Fibroblast of skin of scalp (primary cell): ENCODE data around the gene DAPK1.

Experiments
- DNase-seq: peaks from one replicate; pipeline ENCODE4 v3.0.0-alpha.2; 2013

DAPK1 gene

DNA sequence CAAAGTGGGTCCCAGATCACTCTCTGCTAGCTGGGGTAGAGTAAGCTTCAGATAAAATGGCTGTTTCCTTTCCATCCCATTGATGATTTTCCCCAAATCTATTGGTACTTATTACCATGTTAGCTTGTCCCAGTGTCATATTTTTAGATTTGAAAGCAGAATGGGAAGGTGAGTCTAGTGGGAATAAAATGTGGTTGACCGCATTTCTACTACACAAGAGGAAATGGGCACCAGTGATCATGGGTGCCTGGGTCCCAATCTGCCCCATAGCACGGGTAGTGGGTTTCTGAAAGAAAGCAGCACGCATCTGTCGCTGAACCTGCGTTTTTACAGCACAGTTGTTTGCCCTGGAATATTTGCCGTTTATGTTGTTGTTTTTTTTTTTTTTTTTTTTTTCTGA lies 20.1 kb downstream of the DAPK1 start:
- DNase-seq, result no peak

DNA sequence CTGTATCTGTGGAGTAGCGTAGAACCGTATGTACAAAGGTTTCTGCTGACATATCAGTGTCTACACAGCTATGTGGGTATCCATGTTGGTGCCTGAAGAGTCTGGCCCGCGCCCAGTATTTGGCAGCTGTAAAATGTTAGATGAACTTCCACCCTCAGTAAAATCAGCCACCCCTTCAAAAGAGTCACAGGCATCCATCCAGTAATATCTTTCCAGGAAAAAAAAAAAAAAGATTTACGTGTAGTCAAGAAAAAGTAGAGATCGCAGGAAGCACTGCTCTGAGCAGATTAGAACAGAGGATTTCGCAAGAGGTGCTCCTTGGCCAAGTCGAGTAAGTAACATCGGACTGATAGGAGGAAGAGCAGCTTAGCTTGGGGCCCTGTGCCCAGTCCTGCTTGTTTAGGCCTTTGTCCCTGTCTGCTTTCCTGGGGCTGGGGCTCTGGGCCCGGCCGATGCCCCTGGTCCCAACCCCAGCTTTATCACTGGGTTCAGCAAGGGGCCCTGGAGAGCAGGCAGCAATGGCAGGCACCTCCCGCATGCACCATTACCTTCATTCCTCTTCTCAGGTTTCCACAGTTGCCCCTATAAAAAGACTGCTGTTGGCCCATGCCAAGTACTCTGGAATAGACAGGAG lies 21.2 kb downstream of the DAPK1 start:
- DNase-seq, result no peak

DNA sequence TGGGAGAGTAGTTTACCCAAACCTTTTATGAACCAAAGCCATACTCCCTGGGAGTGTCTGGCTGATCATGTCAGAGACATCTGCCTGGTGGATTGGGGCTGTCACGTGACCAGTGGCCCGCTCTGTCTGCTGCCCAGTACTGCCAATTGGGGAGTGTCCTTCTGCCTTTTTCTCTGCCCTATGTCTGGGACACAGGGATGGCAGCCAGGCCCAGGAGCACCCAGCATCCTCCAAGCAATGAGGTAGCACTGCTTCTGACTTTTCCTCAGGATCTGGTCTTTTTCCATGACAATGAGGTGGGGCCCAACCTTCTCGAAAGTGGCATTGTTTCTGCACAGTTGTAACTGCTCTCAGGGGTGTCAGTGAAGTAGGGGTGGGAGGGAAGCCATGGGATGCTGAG lies 21.8 kb downstream of the DAPK1 start:
- DNase-seq, result no peak

GRCh38 chr9:87520172-87520683 lies 22.6 kb downstream of the DAPK1 start:
- DNase-seq, result no peak

DNA sequence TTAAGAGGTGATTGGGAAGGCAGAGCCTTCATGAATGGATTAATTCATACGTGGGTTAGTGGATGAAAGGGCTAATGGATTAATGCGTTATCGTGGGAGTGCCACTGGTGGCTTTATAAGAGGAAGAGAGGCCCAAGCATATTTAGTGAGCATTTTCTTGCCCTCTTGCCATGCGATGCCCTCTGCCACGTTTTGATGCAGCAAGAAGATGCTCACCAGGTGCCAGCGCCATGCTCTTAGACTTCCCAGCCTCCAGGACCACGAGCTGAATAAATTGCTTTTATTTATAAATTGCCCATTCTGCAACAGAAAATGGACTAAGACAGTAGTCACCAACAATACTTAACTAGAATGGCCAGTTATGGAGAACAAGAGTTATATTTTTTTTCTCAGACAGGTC lies 24.2 kb downstream of the DAPK1 start:
- DNase-seq, result no peak

DNA sequence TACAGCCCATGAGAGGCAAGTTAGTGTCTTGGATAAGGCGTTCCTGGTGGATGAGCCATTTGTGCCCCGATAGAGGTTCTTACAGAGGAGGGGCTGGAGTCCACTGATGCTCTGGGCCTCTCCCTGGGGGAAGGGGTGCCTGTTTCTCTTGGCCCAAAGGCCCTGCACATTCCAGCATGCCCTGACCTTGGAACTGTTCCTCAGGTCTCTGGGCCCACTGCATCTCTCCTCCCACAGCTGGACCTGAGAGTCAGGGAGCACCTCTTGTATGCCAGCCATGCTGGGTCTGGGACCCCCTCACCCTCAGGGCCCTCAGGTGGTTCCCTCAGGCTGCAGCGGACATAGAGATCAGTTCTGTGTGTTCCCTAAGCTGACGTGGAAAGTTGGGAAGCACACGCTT lies 26.4 kb downstream of the DAPK1 start:
- DNase-seq, result no peak

DNA sequence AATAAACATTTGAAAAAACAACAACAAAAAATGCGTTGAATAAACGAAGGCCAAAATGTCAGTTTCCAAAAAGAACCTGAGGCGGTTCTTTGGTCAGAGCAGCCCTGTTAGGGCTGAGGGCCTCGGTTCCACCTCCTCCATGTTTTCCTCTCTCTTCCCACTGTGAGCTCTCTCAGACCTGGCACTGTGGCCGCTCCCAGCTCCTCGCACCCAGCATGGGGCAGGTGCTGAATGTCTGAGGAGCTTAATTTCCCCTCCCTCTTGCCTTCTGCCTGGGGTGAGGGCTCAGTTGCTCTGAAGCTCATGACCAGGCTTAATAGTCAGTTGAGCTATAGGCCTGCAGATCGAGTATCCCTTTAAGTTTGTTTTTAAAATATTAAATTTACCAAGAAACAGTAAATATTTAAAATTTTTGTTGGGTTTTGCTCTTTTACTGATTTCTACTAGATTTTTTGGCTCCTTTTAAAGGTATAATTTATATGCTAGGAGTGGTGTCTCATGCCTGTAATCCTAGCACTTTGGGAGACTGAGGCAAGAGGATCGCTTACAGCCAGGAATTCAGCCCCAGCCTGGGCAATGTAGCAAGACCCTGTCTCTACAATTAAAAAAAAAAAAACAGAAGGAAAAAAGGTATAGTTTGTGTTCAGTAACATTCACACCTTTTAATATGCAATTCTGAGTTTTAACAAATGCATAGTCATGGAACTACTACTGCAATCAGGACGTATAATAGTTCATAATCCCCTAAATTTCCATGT lies 28.1 kb downstream of the DAPK1 start:
- no peak for DNase-seq

GRCh38 chr9:87527211-87527916 lies 29.7 kb downstream of the DAPK1 start:
- no peak for DNase-seq

- DNase-seq, result no peak
These were observed 31.3 kb downstream of the DAPK1 start for GRCh38 chr9:87528969-87529368.

DNA sequence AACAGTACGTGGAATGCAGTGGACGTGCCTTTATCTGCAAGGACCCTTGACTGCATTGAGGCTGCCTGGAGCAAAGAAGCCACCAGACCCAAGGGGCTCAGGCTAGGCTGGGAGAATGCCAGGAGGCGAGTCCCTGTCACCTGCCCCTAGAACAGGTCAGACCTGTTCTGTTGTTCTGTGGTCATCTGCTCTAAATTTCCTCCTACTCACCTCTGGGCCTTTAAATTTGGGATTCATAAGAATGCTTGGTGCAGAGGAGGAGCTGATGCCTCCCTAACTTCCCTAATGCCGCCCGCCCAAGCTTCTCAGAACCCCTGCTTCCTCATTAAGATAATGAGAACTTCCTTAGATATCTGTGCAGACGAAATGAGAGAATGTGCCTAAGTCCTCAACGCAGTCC lies 32.0 kb downstream of the DAPK1 start:
- DNase-seq, result no peak

GRCh38 chr9:87530716-87531115 lies 33.0 kb downstream of the DAPK1 start:
- DNase-seq, result no peak

- DNase-seq, result no peak
These were observed 34.0 kb downstream of the DAPK1 start for GRCh38 chr9:87531370-87532295.

GRCh38 chr9:87533271-87533670 lies 35.6 kb downstream of the DAPK1 start:
- no peak for DNase-seq

GRCh38 chr9:87534036-87534435 lies 36.4 kb downstream of the DAPK1 start:
- no peak for DNase-seq

DNA sequence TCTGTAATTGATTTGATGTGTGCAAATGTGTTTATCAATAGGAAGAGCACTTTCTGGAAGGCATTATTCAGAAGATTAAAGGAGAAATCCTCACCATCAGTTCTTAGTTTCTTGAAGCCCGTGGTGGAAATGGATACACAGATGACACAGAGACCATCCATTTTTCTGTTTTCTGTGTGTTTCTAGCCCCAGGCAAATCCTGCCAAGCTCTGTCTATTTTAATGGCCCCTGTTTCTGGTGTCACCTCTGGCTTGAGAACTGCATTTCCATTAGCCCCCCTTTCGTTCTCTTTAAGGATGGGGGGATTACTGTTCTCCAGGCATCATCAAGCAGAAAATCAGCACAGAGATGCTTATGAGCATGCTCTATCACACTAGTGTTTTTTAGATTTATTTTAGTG lies 37.3 kb downstream of the DAPK1 start:
- no peak for DNase-seq

GRCh38 chr9:87535817-87536539 lies 38.3 kb downstream of the DAPK1 start:
- DNase-seq, result no peak

DNA sequence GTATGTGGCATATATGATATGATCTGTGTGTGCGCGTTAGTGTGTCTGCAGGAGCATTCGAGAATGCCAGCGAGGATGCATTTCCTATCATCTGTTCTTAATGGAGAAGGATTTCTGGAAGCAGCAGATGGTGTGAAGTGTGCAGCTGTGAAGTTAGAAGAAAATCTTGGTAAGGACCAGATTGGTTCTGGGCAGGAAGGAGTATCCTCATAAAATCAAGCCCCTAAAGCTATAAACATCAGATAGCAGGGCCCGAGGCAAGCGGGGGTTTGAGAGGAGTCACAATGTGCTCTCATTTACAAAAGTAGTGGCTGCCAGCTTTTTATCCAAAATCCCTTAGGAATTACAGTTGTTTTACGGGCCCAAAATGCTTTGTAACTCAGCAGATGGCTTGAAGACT lies 40.0 kb downstream of the DAPK1 start:
- DNase-seq, result no peak

GRCh38 chr9:87540444-87541105 lies 42.9 kb downstream of the DAPK1 start:
- peak; percentile 26 for DNase-seq

- no peak for DNase-seq
These were observed 44.0 kb downstream of the DAPK1 start for GRCh38 chr9:87541663-87542062.

DNA sequence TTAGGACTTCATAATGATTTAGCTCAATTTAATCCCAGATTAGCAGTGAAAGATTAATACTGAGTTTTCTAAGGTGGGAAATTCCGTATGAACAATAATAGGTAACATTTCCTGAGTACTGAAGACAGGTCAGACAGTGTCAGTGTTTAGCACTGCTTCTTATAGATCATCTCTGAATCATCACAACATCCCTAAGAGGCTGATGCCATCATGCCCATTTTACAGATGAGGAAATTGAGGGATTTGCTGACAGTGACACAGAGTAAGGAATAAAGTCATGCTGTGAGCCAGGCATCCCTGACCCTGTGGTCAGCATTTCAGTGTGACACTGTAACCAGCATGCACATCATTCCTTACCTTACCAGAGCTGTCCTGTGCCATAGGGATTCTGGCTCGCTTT lies 44.5 kb downstream of the DAPK1 start:
- DNase-seq, result no peak

DNA sequence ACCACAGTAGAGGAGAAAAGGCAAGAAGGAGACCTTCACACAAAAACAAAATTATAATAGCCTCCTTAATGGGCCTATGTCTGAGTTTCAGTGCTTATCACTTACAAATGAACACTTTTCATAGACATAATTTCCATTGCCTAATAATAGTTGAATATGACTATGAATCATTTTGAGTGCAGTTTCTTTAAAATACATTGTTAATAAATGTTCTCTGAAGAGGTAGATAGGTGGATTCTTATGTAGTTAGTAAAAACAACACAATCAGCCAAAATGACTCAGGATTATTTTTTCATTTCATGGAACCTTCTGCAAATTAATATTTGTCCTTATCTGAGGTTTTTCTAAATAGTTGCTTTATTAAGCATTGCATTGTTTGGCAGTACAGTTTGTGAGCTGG lies 45.6 kb downstream of the DAPK1 start:
- no peak for DNase-seq
